Measurements from ENCODE around the gene FOXS1. TPM values are rescaled to one million over a fixed set of nuclear protein-coding genes. Genes with fewer than 3 reads are reported as not detected.
A peak's percentile ranks its signal among the peaks of the same experiment; 100 is the strongest.

The FOXS1 gene
- polyA plus RNA-seq, 1 of the 3 experiments (the other 2 are of a cell fraction), result 0.99 TPM

DNA sequence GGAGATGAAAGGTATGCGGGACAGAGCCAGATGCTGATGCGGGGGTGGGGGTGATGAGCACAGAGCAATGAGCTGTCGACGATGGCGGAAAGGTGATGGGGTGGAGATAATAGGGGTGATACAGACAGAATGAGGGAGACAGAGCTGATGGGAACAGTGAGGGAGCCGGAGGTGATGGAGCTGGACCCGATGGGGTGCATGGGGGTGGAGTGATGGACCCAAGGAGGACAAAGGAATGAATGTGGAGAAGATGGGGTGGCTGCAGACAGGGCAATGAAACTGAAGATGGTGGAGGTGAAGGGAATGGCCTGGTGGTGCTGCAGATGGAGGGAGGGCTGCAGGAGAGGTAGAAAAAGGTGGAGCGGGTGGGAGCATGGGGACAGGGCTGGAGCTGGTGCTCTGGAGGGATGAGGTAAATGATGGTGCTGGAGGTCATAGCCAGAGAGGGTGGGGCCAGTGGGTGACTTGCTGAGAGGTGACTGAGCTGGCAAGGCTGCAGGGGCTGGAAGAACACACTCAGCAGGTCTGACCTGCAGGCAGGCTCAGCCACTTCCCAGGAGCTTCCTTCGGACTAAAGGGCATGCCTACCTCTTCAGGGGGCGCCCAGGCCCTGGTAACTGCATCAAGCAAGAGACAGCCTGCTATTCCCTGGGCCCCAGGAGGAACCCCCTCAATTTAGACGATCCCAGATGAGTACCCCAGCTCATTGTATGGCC, 6.0 kb upstream of the FOXS1 start:
- 69% methylated on average over 10 of the region's 11 CpGs for WGBS (ENCODE audit: low lambda C conversion rate)
- no peaks in the 10 kb centered on the region for H3K79me2 ChIP-seq (ENCODE audit: insufficient read depth)
- H4K20me1 ChIP-seq (ENCODE audit: insufficient read depth), result no peaks in the 10 kb centered on the region
- TF ChIP-seq, protein P1, sequence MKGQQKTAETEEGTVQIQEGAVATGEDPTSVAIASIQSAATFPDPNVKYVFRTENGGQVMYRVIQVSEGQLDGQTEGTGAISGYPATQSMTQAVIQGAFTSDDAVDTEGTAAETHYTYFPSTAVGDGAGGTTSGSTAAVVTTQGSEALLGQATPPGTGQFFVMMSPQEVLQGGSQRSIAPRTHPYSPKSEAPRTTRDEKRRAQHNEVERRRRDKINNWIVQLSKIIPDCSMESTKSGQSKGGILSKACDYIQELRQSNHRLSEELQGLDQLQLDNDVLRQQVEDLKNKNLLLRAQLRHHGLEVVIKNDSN (IDR thresholded peaks at IDR 0.05; ENCODE audit: borderline replicate concordance, low read depth), result no peak
- TF ChIP-seq YY1 (IDR thresholded peaks at IDR 0.05; ENCODE audit: low read depth) (no peak), SMC3 (IDR thresholded peaks at IDR 0.05; ENCODE audit: low read depth, low read length) (no peak), GABPA (IDR thresholded peaks at IDR 0.05; ENCODE audit: low read depth) (no peak), CHD2 (IDR thresholded peaks at IDR 0.05; ENCODE audit: low read length, partially characterized antibody) (no peak)
- no peak for DNase-seq
- no peaks in the 10 kb centered on the region for H3K9me3 ChIP-seq
- H3K4me1 ChIP-seq (ENCODE audit: control insufficient read depth in 1 of 2, insufficient read depth in 2 of 2, low read depth in 1 of 2, low read length in 1 of 2), result no peaks in the 10 kb centered on the region; a peak in 1 of 4 replicates
- H3F3A ChIP-seq (replicated peaks; ENCODE audit: insufficient read depth), result no peaks in the 10 kb centered on the region
- H3K9me2 ChIP-seq, result no peaks in the 10 kb centered on the region
- H3K36me3 ChIP-seq (replicated peaks in 1 of 2; ENCODE audit: control insufficient read depth in 1 of 2, insufficient read depth in 2 of 2, low read length in 1 of 2), result no peaks in the 10 kb centered on the region
- no peak overlapping the region for H3K4me2 ChIP-seq
- peaks cover 11% of the 10 kb centered on the region; the same call in 1 of the 2 replicates for H3K27me3 ChIP-seq (ENCODE audit: insufficient read depth)
- H3K27ac ChIP-seq (ENCODE audit: low read depth in 2 of 2, low read length in 1 of 2), result no peak overlapping the region
- POLR2A ChIA-PET, result interaction anchor here (0.9 to 1.0 kb wide), 2 partner anchors 9 to 17 kb away, joined by 3 to 4 read pairs; no protein-coding TSS in a partner anchor
- H3K9ac ChIP-seq, result no peak overlapping the region
- no peak overlapping the region for H3K4me3 ChIP-seq (ENCODE audit: low read depth in 2 of 2, low read length in 1 of 2)
- no peak overlapping the region for H2AFZ ChIP-seq (ENCODE audit: low read depth)
- CTCF ChIA-PET, result interaction anchor here (0.6 to 8.1 kb wide), 20 partner anchors 9 to 292 kb away, joined by 3 to 170 read pairs (median 14); partner anchors contain the start of genes PDRG1 and XKR7

DNA sequence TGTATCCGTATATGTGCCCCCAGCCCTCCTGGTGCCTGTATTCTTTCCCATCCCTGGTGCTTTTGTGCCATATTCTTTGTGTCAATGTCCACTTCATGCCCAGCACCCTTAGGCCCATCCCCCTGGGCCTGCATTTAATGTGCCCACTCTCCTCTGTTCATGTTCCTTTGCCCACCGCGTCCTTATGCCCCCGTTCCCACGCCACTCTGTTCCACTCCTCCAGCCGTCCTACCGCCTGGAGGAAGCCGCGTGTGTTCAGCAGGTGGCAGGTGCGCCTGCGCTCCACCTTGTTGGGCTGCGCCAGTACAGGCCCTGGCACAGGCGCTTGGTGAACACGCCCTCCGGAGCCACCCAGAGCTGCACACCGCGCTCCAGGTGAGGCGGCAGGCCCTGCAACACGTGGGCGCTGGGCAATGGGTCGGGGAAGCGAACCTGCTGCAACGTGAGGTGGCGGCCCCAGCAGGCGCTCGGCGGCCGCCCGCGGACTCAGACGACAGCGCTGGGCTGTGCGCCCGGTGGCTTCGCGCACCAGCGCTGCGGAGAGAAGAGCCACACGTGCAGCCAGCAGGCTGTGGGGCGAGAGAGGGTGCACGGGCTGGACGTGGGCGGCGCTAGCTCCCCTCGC, 4.0 kb upstream of the FOXS1 start:
- Histone ChIP-seq H4K20me1 (ENCODE audit: insufficient read depth) (no peaks in the 10 kb centered on the region), H3K4me1 (ENCODE audit: control insufficient read depth in 1 of 2, insufficient read depth in 2 of 2, low read depth in 1 of 2, low read length in 1 of 2) (peaks cover 0 to 4% of the 10 kb centered on the region in 2 experiments; a peak in 2 of 4 replicates), H3K4me2 (no peak overlapping the region), H3K27ac (ENCODE audit: low read depth in 2 of 2, low read length in 1 of 2) (no peak overlapping the region), H3K36me3 (replicated peaks in 1 of 2; ENCODE audit: control insufficient read depth in 1 of 2, insufficient read depth in 2 of 2, low read length in 1 of 2) (no peaks in the 10 kb centered on the region), H3K9ac (no peak overlapping the region), H3K9me2 (no peaks in the 10 kb centered on the region), H3K9me3 (no peaks in the 10 kb centered on the region), H3F3A (replicated peaks; ENCODE audit: insufficient read depth) (no peaks in the 10 kb centered on the region), H2AFZ (ENCODE audit: low read depth) (no peak overlapping the region), H3K79me2 (ENCODE audit: insufficient read depth) (no peaks in the 10 kb centered on the region), H3K27me3 (ENCODE audit: insufficient read depth) (no peaks in the 10 kb centered on the region; the same call in 1 of the 2 replicates), H3K4me3 (ENCODE audit: low read depth in 2 of 2, low read length in 1 of 2) (no peak overlapping the region)
- TF ChIP-seq, protein P1 (IDR thresholded peaks at IDR 0.05; ENCODE audit: borderline replicate concordance, low read depth), result no peak
- TF ChIP-seq, protein P2, sequence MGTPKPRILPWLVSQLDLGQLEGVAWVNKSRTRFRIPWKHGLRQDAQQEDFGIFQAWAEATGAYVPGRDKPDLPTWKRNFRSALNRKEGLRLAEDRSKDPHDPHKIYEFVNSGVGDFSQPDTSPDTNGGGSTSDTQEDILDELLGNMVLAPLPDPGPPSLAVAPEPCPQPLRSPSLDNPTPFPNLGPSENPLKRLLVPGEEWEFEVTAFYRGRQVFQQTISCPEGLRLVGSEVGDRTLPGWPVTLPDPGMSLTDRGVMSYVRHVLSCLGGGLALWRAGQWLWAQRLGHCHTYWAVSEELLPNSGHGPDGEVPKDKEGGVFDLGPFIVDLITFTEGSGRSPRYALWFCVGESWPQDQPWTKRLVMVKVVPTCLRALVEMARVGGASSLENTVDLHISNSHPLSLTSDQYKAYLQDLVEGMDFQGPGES (IDR thresholded peaks at IDR 0.05; ENCODE audit: low read depth, low read length), result no peak
- TF ChIP-seq NFIC (IDR thresholded peaks at IDR 0.05; ENCODE audit: borderline replicate concordance) (no peak), ELF1 (IDR thresholded peaks at IDR 0.05) (no peak), EP300 (IDR thresholded peaks at IDR 0.05; ENCODE audit: borderline replicate concordance in 1 of 2, low read depth in 1 of 2, low read length in 1 of 2) (no peak), YY1 (IDR thresholded peaks at IDR 0.05; ENCODE audit: low read depth) (no peak), CHD2 (IDR thresholded peaks at IDR 0.05; ENCODE audit: low read length, partially characterized antibody) (no peak), RXRA (IDR thresholded peaks at IDR 0.05; ENCODE audit: borderline replicate concordance, low read depth) (no peak), JUND (IDR thresholded peaks at IDR 0.05) (no peak), MXI1 (IDR thresholded peaks at IDR 0.05; ENCODE audit: low read depth, low read length) (no peak), GABPA (IDR thresholded peaks at IDR 0.05; ENCODE audit: low read depth) (no peak), SMC3 (IDR thresholded peaks at IDR 0.05; ENCODE audit: low read depth, low read length) (no peak)
- TF ChIP-seq, protein P3, sequence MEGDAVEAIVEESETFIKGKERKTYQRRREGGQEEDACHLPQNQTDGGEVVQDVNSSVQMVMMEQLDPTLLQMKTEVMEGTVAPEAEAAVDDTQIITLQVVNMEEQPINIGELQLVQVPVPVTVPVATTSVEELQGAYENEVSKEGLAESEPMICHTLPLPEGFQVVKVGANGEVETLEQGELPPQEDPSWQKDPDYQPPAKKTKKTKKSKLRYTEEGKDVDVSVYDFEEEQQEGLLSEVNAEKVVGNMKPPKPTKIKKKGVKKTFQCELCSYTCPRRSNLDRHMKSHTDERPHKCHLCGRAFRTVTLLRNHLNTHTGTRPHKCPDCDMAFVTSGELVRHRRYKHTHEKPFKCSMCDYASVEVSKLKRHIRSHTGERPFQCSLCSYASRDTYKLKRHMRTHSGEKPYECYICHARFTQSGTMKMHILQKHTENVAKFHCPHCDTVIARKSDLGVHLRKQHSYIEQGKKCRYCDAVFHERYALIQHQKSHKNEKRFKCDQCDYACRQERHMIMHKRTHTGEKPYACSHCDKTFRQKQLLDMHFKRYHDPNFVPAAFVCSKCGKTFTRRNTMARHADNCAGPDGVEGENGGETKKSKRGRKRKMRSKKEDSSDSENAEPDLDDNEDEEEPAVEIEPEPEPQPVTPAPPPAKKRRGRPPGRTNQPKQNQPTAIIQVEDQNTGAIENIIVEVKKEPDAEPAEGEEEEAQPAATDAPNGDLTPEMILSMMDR (IDR thresholded peaks at IDR 0.05), result no peak
- TF ChIP-seq, protein P4, sequence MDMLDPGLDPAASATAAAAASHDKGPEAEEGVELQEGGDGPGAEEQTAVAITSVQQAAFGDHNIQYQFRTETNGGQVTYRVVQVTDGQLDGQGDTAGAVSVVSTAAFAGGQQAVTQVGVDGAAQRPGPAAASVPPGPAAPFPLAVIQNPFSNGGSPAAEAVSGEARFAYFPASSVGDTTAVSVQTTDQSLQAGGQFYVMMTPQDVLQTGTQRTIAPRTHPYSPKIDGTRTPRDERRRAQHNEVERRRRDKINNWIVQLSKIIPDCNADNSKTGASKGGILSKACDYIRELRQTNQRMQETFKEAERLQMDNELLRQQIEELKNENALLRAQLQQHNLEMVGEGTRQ (IDR thresholded peaks at IDR 0.05; ENCODE audit: borderline replicate concordance, low read depth, low read length), result no peak
- TF ChIP-seq, protein P5, sequence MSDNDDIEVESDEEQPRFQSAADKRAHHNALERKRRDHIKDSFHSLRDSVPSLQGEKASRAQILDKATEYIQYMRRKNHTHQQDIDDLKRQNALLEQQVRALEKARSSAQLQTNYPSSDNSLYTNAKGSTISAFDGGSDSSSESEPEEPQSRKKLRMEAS (IDR thresholded peaks at IDR 0.05; ENCODE audit: low read depth), result no peak
- peak; percentile 48 for DNase-seq
- ChIA-PET POLR2A (interaction anchor here (1.5 kb wide), 1 partner anchor 102 kb away, joined by 4 read pairs; the partner anchor contains the start of gene PDRG1), CTCF (interaction anchor here (3.8 to 8.1 kb wide), 5 partner anchors 15 to 182 kb away, joined by 32 to 170 read pairs (median 86); partner anchors contain the start of gene PDRG1)
- 47% methylated on average over 36 of the region's 45 CpGs for WGBS (ENCODE audit: low lambda C conversion rate)
